PFSK-1 (cell line): ENCODE results near the gene WDR81.

Experiments
- POLR2AphosphoS5 ChIP-seq: IDR thresholded peaks from 2 replicates; pipeline ENCODE4 v1.6.1; 2012; ENCODE audit warnings: low read depth, mild to moderate bottlenecking, control low read depth, low read length, moderate library complexity
- REST ChIP-seq, 2 experiments: IDR thresholded peaks; 2 replicates each; pipeline versions ENCODE4 v1.6.1 to v1.8.0; 2011 to 2012; ENCODE audit warnings: low read depth in 2 of 2, low read length in 2 of 2, control low read depth in 1 of 2, inconsistent platforms in 1 of 2, mild to moderate bottlenecking in 1 of 2, moderate library complexity in 1 of 2; ENCODE audit not compliant: insufficient read depth in 1 of 2

GRCh38 chr17:1713878-1714426 is 10.6 kb upstream of the WDR81 start:
- TF ChIP-seq REST (IDR thresholded peaks at IDR 0.05; ENCODE audit: insufficient read depth in 1 of 2, low read depth in 2 of 2, low read length in 2 of 2) = no peak
- no peak; the same call in 1 of the 2 replicates for TF ChIP-seq POLR2AphosphoS5
